T-helper 22 cell (primary cell): ENCODE measurements around the gene KLHDC7A.

Experiments
- DNase-seq: peaks from one replicate; pipeline ENCODE4 v3.0.0-alpha.2; 2020; ENCODE audit warnings: low read depth

The KLHDC7A gene

DNA sequence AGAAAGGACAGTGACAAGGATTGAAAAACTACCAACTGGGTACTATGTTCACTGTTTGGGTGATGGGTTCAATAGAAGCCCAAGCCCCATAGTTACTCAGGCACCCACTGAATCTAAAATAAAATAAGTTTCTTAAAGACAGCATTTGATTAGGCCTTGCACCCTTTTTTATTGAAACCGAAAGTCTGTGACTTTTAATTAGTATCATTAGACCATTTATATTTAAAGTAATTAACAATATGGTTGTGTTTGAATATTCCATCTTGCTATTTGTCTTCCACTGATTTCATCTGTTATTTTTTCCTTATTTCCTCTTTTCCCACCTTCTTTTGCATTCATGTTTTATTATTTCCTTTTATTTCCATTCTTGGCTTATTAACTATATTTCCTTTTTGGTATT lies 27.4 kb downstream of the KLHDC7A start:
- DNase-seq, result no peak

DNA sequence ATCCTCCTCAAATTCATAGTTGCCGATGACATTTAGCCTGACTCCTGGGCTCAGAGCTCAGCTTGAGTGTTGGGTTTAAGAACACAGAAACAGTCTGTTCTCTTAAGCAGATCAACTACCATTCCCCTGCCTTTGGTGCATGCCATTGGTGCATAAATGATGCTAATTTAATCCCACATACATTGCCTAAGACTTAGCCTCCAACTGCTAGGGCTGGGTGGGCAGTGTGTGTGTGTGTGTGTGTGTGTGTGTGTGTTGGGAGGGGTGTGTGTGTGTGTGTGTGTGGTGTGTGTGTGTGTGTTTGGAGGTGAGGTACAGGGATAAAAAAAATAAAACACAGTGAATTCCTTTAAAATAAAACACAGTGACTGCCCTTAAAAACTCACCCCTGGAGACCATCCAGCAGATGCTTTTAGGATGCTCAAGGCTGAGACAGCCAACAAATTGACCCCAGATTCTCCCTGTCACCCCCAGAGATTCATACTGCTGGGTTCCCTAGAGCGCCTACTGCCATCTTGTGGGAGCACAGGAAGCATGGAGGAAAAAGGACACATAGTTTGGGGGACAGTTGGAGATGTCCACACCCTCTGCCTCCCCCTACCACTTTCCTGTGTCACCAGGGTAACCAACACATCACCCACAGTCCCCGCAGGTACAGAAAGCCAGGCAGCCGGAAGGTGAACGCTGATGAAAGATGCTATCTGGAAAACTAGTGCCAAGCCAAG lies 30.6 kb downstream of the KLHDC7A start:
- DNase-seq, result no peak

DNA sequence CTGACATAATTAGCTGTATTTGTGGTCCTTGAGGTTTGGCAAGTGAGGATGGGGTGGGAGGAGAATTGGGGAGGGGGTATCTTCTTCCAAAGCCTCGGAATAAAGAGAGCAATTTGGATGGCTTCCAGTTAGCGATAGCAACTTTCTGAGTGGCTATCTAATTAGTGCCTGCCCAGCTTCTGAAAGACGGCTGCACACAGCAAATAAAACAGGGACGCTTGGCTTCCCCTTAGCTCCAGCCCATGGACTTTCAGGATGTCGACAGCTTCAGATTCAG lies 31.1 kb downstream of the KLHDC7A start:
- no peak for DNase-seq

DNA sequence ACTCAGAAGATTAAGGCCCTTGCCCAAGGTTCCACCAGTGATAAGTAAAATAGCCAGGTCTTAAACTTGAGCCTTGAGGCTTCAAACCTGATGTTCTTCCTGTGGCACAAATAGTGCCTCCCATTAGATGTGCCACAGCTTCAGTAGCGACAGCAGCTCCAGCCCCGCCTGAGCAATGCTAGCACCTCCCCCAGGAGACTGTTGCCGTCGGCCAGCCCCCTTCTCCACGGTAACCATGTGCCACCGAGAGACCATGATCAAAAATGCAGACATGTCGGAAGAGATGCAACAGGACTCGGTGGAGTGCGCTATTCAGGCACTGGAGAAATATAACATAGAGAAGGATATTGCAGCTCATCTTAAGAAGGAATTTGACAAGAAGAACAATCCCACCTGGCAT lies 32.2 kb downstream of the KLHDC7A start:
- DNase-seq, result no peak

DNA sequence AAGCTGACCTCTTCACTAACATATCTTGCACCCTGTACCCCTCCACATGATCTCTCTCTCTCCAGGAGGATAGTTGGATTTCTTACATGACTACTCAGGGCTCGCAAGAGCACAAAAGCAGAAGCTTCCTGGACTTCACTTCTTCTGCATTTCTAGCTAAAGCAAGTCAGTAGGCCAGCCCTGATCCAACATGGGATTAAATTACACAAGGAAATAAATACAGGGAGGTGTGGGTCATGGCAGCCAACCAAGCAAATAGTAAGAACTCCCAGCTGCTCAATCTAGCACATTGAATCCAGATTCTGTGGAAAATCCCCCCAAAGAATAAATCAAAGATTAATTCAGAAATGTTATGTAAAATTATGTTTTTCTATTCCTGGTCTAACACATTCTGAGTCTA lies 33.3 kb downstream of the KLHDC7A start:
- no peak for DNase-seq

DNA sequence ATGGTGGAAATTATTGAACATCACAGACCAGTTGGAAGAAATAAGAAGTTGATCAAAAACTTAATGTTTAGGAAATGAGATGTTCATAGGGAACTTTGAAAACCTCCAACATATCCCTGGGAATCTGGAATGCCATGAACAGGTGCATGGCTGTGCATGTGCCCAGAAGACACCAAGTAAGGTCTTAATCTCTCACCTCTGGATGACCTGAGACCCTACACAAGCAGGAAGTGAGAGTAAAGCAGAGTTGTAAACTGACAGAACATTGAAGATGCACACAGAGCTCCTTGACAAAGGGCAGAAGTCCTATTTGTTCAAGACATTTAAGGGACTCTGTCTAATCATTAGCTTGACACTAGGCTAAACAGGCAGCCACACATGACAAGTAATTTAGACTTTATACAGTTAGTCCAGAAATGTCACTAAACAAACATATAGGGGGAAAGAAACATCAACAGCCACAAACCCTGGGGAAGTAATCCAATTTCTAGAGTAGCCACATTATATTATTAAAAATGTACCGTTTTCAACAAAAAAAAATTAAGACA lies 34.5 kb downstream of the KLHDC7A start:
- DNase-seq, result no peak

DNA sequence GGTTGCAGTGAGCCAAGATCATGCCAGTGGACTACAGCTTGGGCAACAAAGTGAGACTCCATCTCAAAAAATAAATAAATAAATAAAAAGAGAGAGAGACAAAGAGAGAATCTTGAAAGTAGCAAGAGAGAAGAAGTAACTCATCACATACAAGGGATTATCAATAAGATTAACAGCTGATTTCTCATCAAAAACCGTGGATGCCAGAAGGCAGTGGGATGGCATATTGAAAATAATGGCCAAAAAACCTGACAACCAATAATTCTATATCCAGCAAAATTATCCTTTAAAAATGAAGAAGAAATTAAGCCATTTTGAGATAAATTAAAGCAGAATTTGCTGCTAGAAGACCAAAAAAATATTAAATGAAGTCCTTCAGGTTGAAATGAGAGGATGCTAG lies 35.7 kb downstream of the KLHDC7A start:
- no peak for DNase-seq

DNA sequence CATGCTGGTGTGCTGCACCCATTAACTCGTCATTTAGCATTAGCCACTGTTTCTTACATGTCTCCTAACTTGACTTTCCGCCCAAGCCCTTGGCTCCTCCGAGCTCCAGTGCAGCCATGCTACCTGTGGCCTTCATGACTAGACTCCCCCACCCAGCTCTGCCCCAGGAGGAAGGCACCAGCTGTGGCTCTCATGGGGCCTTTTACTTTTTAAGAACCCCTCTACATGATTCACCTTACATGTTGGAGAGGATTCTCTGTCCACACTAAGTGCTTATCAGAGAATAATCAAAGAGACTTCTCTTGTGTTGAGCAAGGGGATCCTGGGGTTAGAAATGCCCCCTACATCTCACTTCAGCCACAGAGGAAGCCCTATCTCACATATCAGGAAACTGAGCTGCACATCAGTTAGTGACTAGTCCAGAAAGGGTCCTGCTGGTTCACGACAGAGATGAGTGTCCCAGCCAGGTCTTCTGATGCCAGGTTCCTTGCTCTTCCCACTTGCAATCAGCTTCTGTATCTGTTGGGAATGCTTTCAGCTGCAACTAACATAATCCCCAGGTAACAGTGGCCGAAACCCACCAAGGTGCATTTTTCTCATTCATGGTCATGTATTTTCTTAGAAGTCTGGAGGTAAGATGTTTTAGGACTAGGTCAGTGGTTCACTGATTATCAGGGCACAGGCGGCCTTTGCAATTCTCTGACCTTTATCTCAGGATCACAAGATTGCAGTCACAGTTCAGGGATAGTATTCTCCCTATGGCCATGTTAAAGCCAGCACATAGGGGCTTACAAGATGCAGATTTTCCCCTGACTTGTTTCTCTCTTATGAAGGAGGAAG lies 45.9 kb downstream of the KLHDC7A start:
- no peak for DNase-seq

DNA sequence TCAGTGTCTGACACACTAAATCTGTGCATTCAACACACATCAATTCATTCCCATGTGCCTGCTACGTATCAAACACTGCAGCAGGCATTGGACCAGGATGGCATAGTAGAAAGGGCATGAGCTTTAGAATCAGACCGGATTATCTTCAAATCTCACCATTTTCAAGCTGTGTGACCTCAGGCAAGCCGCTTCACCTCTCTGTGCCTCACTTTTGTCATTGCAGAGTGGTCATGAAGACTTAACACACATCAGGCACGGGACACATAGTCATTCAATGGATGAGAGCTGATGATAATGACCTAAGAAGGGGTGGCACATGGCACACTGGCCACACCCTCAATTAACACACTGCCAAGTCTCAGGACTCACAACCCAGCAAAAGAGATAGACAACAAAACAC lies 46.8 kb downstream of the KLHDC7A start:
- no peak for DNase-seq

DNA sequence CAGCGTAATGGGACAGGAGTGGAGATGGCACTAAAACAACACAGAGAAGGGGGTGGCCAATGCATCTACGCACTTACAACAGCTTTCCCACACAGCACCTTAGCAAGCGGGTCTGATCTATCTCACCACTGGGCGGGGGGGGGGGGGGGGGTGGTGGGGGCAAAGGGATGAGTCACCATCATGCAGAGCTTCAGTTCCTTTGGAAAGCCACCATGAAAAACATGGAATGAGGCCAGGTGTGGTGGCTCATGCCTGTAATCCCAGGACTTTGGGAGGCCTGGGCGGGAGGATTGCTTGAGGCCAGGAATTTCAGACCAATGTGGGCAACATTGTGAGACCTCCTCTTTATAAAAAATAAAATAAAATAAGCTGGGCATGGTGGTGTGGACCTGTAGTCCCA lies 47.2 kb downstream of the KLHDC7A start:
- DNase-seq, result no peak

DNA sequence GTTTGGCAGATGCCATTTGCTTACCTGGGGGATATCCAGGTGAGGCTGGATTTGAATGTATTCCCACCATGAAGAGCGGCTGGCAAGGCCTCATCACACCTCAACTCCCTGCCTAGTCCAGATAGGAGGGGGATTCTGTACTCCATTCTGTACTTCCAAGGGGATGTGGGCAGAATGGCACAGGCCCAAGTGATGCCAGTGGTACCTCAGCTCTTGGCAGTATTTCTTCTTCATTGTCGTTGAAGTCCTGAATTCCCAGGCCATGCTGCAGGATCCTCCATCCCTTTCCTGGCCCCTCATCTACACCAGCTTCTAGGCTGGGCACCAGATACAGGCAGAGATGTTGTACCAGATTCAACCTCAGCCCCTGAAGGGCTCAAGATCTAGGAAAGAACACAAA lies 47.9 kb downstream of the KLHDC7A start:
- no peak for DNase-seq

DNA sequence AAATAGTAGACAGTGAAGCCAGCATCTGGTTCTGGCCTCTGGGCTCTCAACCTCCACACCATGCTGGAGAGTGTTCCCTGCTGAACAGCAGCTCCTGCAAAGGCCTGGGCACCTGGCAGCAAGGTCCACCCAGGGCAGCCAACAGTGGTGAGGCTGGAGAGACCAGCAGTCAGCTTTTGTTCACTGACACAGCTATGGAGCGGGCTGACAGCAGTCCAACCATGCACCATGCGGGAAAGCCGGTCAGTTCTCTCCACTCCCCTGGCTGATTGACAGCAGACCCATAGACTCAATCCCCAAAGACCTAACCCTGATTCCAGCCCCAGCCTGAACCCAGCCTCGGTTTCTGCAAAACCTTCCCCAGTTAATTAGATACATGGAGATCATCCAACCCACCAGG lies 49.0 kb downstream of the KLHDC7A start:
- no peak for DNase-seq

DNA sequence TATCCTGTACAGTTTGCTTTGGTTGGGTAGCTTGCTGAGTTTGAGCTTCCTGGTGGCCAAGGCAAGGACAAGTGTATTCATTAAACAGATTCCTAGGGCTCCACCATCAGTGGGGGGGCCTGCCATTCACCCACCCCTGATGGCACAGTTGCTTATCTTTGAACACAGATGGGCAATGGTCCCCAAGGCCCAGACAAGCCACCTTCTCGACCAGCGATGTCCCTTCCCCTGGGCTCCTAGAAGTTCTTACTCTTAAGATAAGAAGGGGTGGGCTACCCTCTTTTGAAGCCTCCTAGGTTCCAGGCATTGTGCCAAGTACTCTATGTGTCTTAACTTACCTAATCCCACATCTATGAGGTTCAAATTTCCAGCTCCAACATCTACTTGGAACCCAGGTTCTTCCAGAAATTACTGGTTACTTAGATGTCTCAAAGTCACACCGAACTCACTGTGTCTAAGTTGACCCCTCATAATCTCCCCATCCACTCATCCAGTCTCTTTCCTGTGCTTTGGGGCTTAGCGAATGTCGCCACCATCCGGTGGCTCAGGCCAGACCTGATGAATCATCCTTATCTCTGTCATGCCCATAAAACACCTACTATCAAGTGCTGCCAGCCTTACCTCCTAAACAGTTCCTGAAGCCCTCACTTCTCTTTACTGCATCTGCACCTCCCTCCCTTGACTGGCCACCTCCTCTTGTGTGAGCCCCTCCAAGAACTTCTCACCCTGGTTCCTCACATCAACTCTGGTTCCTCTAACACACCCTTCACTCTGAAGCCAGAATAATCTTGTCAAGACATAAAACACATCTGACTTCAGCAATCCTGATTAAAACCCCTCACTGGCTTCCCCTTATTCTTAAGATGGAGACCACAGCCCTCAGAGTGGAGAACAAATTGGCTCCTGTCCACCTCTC lies 50.1 kb downstream of the KLHDC7A start:
- DNase-seq, result no peak

DNA sequence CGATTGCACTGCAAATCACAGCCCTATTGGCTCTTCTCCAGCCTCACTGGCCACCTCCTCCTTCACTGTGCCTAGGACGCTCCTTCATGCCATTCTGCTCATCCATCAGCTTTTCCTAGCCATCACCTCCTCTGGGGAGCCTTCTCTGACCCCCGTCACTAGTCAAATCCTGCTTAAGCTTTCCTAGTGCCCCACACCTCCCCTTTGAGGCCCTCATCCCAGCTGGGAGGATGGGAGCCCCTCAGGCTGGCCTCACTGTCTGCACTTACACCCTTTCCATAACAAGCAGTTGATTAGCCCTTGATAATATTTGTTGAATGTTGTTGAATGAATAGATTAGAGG lies 50.7 kb downstream of the KLHDC7A start:
- no peak for DNase-seq

DNA sequence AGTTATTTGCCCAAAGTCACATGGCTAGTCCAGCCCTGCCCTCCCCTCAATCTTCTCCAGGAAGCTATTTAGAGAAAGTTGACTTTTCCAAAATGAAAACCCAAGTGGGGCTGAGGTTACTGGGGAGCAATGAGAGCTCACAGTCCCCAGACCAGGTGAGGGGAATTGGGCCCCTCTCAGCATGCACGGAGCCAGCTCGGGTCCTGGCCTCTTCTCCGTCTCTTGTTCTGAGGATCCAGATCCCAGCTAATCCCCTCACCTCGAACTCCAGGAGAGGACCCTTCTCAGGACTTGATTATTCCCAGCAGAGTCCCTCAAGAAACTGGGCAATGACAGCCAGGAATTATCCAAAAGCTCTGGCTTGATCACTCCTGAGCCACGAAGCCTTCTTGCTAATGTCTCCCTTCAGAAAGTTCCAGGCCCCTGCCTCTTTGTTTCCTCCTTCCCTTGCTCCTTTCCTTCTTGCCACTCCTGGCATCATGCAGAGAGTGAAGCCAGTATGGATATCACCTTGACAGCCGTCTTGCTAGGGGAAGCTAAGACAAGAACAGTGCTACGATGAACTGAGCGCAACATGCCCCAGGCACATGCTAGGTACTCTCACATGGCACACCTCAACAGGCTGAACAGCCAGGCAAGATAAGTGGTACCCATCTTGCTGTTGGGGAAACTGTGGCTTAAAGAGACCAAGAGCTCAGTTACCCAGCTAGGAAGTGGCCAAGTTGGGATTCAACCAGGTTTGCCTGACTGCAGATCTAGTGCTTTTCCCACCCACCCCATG lies 51.9 kb downstream of the KLHDC7A start:
- no peak for DNase-seq

DNA sequence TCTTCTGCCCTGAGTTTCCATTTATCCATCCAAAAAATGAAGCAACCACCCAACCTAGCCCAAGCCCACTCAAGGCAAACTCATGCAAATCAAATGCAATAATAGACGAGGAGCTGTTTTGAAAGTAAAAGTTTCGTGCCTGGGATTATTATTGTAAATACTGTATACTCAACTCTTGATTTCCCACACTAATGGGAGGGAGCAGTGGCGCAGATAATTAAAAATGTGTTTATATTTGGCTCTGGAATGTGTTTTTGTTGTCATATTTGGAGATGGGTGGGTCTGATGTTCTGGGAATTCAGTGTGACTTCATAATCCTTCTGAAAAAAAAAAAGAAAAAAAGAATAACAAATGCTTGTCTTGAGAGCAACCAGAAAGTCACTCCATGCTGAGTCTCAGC lies 52.5 kb downstream of the KLHDC7A start:
- DNase-seq, result no peak

DNA sequence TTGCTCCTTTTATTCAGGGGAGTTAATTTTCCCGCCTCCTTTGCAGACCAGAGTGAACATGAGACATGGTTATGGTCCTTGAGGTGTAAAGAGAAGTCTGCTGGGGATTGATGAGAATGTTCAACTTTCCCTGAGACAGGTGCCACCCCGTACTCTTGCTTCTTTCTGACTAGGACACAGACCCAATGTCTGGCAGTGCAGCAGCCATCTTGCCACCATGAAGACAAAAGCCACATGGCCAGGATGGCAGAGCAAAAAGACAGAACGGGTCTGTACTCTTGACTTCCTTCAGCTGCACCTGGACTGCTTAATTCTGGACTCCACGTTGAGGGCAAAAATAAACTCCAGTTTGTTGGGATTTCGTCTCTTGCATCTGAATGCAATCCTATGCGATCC lies 54.1 kb downstream of the KLHDC7A start:
- DNase-seq, result no peak
